RKO (cell line): ENCODE measurements around the gene MAP3K14.

Experiments used
- DNase-seq: peaks from one replicate; pipeline ENCODE4 v3.0.0-alpha.2; 2016; ENCODE audit warnings: low spot score

Gene MAP3K14

GRCh38 chr17:45338996-45339535 lies 22.2 kb upstream of the MAP3K14 start:
- DNase-seq: no peak

DNA sequence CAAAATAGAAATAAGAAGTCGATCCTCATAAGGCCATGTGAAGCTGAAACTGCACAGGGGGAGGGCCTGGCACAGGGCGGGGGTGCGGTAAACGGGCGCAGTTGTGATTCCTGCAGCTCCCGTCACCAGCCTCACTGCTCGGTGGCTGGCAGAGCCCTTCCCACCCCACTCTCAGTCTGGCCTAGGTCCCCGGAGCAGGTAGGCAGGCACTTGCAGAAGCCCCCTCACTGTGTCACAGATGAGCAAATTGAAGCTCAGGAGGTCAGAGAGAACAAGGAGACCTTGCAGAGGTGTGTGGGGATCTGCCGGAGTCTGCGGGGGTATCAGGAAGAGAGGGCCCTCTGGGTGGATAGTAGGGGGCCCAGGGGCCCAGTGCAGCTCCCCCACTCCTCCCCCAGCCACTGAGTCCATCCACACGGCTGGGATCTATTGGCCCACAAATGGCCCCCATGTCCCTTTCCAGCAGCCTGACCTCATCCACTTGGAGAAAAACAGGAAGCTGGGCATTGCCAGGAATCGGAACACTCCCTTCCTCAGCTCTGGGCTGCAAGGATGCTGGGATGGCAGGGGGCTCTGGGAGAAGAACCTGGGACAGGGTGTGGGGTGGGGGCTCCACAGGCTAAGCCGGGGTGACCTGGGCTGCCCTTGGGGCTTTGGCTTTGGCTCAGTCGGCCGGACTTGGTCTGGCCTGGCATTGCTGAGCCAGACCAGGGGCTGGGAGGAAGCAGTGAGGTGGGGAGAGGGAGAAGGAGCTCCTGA lies 21.4 kb upstream of the MAP3K14 start:
- no peak for DNase-seq

DNA sequence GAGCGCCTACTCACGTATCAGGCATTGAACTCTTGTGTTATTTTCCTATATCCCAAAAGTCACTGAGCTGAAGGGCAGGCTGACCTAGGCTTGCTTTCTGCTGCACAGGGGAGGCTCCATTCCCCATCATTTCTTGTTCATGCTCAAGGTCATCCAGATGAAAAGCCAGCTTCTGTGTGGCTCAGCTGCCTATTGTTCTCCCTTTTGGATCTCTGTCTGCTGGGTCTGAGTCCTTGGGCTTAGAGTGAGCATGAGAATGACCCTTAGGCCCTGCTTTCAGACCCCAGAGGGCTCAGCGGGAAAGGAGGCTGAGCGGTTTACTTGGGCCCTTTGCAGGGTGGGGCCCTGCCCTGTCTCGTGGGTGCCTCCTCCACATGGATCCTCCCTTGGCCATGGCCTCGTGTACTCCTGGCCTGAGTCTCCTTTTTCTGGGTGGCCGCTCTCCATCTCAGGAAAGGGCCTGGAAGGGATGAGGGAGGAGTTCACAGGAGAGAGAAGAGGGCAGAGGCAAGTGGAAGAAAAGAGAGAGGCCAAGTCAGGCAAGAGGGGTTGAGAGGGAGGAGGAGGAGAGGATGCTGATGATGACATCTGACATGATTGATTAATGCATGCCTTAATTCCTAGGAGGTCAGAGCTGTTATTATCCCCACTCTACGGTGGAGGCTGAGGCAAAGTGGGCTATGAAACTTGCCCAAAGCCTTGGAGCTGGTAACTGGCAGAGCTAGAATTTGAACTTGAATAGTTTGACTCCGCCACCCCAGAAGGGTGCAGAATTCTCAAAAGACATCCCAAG lies 19.8 kb upstream of the MAP3K14 start:
- DNase-seq: no peak

DNA sequence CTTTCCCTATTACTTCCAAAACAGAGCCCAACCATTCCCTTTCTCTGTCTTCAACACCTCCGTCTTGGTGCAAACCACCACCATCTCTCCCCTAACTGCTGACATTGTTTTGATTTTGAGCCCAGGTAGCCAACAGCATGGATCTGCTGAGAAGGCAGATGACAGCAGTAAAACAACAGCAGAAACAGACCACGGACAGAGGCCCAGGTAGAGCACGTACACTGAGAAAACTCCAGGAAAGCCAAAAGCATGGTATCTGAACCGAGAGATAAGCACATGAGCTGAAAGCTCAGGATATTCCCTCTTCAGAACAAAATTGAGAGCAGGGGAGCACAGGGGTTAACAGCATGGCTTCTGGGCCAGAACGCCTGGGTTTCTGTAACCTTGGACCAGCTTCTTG lies 18.9 kb upstream of the MAP3K14 start:
- no peak for DNase-seq

GRCh38 chr17:45334701-45335677 lies 18.2 kb upstream of the MAP3K14 start:
- no peak for DNase-seq

- no peak for DNase-seq
These were observed 17.4 kb upstream of the MAP3K14 start for GRCh38 chr17:45334231-45334630.

DNA sequence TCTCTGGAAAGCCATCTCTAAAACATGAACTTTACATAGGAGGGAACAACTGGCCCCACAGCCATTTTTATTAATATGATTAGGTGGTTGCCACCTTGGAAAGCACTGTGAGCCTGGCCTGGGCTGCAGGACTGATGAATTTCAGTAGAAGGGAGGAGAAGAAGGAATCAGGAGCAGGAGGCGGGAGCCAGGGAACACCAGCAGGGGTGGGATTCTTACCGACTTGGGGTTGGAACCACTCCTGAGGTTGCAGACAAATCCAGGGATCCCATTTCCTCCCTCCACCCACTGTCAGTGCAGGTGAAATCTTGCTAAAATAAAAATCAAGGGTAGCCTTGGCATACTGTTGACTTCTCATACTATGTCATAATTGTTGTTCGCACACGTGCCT lies 16.9 kb upstream of the MAP3K14 start:
- no peak for DNase-seq

- no peak for DNase-seq
These were observed 16.3 kb upstream of the MAP3K14 start for GRCh38 chr17:45332989-45333701.

DNA sequence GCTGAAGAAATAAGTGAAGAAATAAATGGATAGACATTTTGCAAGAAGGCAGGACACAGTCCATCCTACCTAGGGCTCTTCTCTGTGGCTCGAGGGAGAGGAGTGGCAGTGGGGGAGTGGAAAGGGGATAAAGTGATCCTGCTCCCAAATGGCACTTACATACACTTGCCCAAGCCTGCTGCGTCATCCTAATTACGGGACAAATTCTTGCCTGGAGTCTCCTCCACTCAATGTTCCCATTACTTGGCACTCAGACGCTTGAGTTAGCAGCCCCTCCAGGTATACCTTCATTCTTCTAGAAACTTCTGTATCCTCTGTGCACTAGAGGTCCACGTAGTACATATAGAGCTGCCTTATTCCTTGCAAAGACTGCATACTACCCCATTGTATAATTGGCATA lies 15.7 kb upstream of the MAP3K14 start:
- DNase-seq: no peak

DNA sequence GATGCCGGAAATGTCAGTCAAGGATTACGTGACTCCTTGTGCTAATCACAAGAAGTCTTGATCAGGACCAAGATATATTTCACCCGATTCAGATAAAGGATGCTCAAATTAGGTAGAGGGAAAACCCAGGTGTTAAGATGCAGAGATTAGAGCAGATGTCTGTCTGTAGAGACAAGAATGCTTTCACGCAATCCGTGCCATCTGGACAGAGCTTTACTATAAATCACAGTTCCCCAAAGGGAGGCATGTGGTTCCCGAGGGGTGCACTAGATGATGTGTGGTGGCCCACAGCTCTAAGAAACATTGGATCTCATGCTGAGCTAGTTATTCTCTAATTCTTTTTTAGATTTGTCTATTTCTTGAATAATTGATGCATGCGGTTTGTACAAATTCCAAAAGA lies 9.8 kb upstream of the MAP3K14 start:
- DNase-seq: no peak

GRCh38 chr17:45325810-45326209 lies 9.0 kb upstream of the MAP3K14 start:
- peak; percentile 69 for DNase-seq

GRCh38 chr17:45324336-45324735 lies 7.5 kb upstream of the MAP3K14 start:
- DNase-seq: no peak

GRCh38 chr17:45322168-45322567 lies 5.3 kb upstream of the MAP3K14 start:
- DNase-seq: no peak

GRCh38 chr17:45320931-45321461 lies 4.2 kb upstream of the MAP3K14 start:
- DNase-seq: peak; percentile 96

- peak; percentile 17 for DNase-seq
These were observed 3.6 kb upstream of the MAP3K14 start for GRCh38 chr17:45320349-45320930.

DNA sequence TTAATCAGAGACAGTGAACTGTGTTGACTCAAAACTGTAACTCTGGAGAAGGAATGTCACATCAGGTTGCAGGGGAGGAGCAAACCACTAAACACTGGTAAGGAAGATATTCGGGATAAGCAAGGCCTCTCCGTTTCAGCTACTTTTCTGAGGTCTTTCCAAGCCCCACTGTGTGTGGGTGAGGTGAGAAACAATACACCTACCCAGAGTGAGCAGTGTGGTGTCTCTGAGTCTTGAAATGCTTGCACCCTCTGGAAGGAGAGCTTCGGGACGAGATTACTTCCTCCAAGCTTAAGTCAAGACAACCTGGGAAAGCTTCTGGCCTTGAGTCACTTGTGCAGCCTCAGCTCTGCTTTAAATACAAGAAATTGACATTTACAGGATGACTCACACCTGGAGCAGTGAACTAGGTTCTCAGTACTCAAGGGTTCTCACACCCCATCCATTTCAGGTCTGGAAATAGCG lies 2.5 kb upstream of the MAP3K14 start:
- DNase-seq: peak; percentile 76

GRCh38 chr17:45318561-45319230 lies 1.9 kb upstream of the MAP3K14 start:
- DNase-seq: no peak

- DNase-seq: peak; percentile 99
These were observed 500 bp upstream of the MAP3K14 start for GRCh38 chr17:45317111-45317928.
